Erythroblast (primary cell): Measurements from ENCODE around the gene CDH13.

ENCODE experiments used
- GATA1 ChIP-seq: IDR thresholded peaks from 2 replicates; pipeline ENCODE4 v1.6.1; 2011; ENCODE audit warnings: low read depth, mild to moderate bottlenecking, control low read depth, low read length, moderate library complexity
- POLR2A ChIP-seq: IDR thresholded peaks from 2 replicates; pipeline ENCODE4 v1.6.1; 2011; ENCODE audit warnings: mild to moderate bottlenecking, low read length

DNA sequence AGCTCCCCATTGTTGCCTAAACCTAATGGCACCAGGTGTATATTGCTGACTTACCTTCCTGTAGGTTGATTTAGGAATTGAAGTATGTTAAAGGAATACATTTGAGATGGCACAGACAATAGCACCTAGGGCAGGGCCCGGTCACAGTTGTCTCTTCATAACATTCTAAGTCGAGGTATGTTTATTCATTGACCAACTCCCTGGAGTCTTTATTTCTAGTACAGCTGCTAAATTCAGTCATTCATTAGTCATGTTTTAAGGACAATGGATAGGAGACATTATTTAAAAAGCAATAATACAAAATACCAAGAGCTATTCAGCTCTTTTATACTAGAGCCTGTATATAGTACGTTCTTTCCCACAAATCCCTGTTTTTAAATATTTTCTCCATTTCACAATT, 811.6 kb downstream of the CDH13 start:
- TF ChIP-seq POLR2A = no peak
- no peak for TF ChIP-seq GATA1
